ENCODE results near the gene RASAL2.

RASAL2 gene

DNA sequence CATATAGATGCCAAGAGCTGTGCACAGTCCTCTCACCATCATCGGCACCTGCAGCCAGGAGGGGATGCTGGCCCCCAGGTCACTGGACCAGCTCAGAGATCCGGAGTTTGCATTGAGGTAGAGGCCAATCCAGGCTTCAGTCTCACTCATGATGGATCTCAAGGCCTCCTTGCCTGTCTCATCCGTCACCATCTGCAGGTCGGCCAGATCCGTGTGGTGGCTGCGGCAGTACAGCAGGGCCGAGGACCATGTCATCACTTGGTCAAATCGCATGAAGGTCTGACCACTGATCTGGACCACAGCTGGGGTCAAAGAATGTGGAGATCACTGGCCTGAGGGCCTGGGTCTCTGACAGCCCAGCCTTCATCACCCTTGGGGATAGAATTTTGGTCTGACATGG is 396.2 kb downstream of the RASAL2 start:
- no peaks in the 10 kb centered on the region for H3K36me3 ChIP-seq (ENCODE audit: insufficient read depth, low read length)
- no peaks in the 10 kb centered on the region for H3F3A ChIP-seq (ENCODE audit: low read depth)
- H3K9ac ChIP-seq (ENCODE audit: low read depth, low read length, poor library complexity, severe bottlenecking) = no peak overlapping the region
- TF ChIP-seq CTCF (conservative IDR thresholded peaks at IDR 0.05; ENCODE audit: low read length) (no peak), EZH2phosphoT487 (IDR thresholded peaks at IDR 0.05; ENCODE audit: borderline replicate concordance) (no peak)
- no peak overlapping the region for H2AFZ ChIP-seq (ENCODE audit: low read length)
- H3K9me2 ChIP-seq (replicated peaks; ENCODE audit: low read depth, low read length) = no peaks in the 10 kb centered on the region
- no peaks in the 10 kb centered on the region for H3K4me1 ChIP-seq (ENCODE audit: insufficient read depth, low read length, poor library complexity, severe bottlenecking)
- H4K20me1 ChIP-seq (ENCODE audit: insufficient read depth, low read length, poor library complexity, severe bottlenecking) = no peaks in the 10 kb centered on the region
- no peaks in the 10 kb centered on the region for H3K79me2 ChIP-seq (ENCODE audit: insufficient read depth, low read length)
- no peak overlapping the region for H3K4me3 ChIP-seq (ENCODE audit: low read length, poor library complexity, severe bottlenecking)
- no peaks in the 10 kb centered on the region for H3K27me3 ChIP-seq (ENCODE audit: insufficient read depth, low read length, poor library complexity, severe bottlenecking)
- no peak overlapping the region for H3K4me2 ChIP-seq (ENCODE audit: low read depth, low read length, poor library complexity, severe bottlenecking)
- H3K9me3 ChIP-seq (ENCODE audit: insufficient read depth, low read depth, low read length) = no peaks in the 10 kb centered on the region

DNA sequence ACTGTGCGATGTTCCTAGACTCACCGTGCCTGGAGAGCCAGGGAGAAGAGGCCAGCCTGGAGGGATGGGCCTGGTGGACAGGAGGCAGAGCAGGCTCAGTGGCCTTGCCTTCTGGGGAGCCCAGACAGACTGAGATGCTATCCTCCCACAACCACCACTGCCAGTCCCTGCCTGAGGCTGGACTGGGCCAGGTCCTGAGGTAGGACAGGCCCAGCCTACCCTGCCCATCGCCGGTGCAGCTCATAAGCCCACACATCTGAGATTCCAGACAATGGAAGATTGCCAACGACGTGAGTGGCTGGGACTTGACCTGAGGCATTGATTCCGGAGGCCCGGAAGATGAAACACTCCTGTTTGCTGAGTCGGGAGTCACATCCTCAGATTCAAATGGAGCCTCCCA is 397.1 kb downstream of the RASAL2 start:
- no peak for TF ChIP-seq CTCF (conservative IDR thresholded peaks at IDR 0.05; ENCODE audit: low read length)
- TF ChIP-seq EZH2phosphoT487 (IDR thresholded peaks at IDR 0.05; ENCODE audit: borderline replicate concordance) = no peak
- Histone ChIP-seq H2AFZ (ENCODE audit: low read length) (no peak overlapping the region), H3K4me2 (ENCODE audit: low read depth, low read length, poor library complexity, severe bottlenecking) (no peak overlapping the region), H3K9ac (ENCODE audit: low read depth, low read length, poor library complexity, severe bottlenecking) (no peak overlapping the region), H3F3A (ENCODE audit: low read depth) (no peaks in the 10 kb centered on the region), H3K4me3 (ENCODE audit: low read length, poor library complexity, severe bottlenecking) (no peak overlapping the region), H3K4me1 (ENCODE audit: insufficient read depth, low read length, poor library complexity, severe bottlenecking) (no peaks in the 10 kb centered on the region), H3K36me3 (ENCODE audit: insufficient read depth, low read length) (no peaks in the 10 kb centered on the region), H3K79me2 (ENCODE audit: insufficient read depth, low read length) (no peaks in the 10 kb centered on the region), H3K27me3 (ENCODE audit: insufficient read depth, low read length, poor library complexity, severe bottlenecking) (no peaks in the 10 kb centered on the region), H3K9me2 (replicated peaks; ENCODE audit: low read depth, low read length) (no peaks in the 10 kb centered on the region), H3K9me3 (ENCODE audit: insufficient read depth, low read depth, low read length) (no peaks in the 10 kb centered on the region), H4K20me1 (ENCODE audit: insufficient read depth, low read length, poor library complexity, severe bottlenecking) (no peaks in the 10 kb centered on the region)

- Histone ChIP-seq H3K79me2 (ENCODE audit: insufficient read depth, low read length) (no peaks in the 10 kb centered on the region), H3K4me2 (ENCODE audit: low read depth, low read length, poor library complexity, severe bottlenecking) (no peak overlapping the region), H3F3A (ENCODE audit: low read depth) (no peaks in the 10 kb centered on the region), H3K9me3 (ENCODE audit: insufficient read depth, low read depth, low read length) (no peaks in the 10 kb centered on the region), H3K36me3 (ENCODE audit: insufficient read depth, low read length) (no peaks in the 10 kb centered on the region), H3K27me3 (ENCODE audit: insufficient read depth, low read length, poor library complexity, severe bottlenecking) (no peaks in the 10 kb centered on the region), H3K9me2 (replicated peaks; ENCODE audit: low read depth, low read length) (no peaks in the 10 kb centered on the region), H3K9ac (ENCODE audit: low read depth, low read length, poor library complexity, severe bottlenecking) (no peak overlapping the region), H2AFZ (ENCODE audit: low read length) (no peak overlapping the region), H3K4me1 (ENCODE audit: insufficient read depth, low read length, poor library complexity, severe bottlenecking) (no peaks in the 10 kb centered on the region), H3K4me3 (ENCODE audit: low read length, poor library complexity, severe bottlenecking) (no peak overlapping the region), H4K20me1 (ENCODE audit: insufficient read depth, low read length, poor library complexity, severe bottlenecking) (no peaks in the 10 kb centered on the region)
- no peak for TF ChIP-seq EZH2phosphoT487 (IDR thresholded peaks at IDR 0.05; ENCODE audit: borderline replicate concordance)
- no peak for TF ChIP-seq CTCF (conservative IDR thresholded peaks at IDR 0.05; ENCODE audit: low read length)
Observed at GRCh38 chr1:178491721-178492120, 397.8 kb downstream of the RASAL2 start.

Measured in Loucy (cell line).